A549 (cell line): ENCODE results near the gene ADAT1. TPM values are rescaled to one million over a fixed set of nuclear protein-coding genes. Genes with fewer than 3 reads are reported as not detected.
A peak's percentile ranks its signal among the peaks of the same experiment; 100 is the strongest.

Source experiments
- ATAC-seq, 2 experiments: fragments of 200-7000 bp in 1 of 2; fragments of >200 bp in 1 of 2; cut with Nextera tagmentation in 1 of 2; cut with Tn5 transposase in 1 of 2; 3 replicates each; pipeline versions ENCODE4 v1.8.0 to v1.9.1; 2018 to 2020; ENCODE audit warnings: mild to moderate bottlenecking in 1 of 2, moderate library complexity in 1 of 2
- CTCF ChIA-PET: fragments of 300-600 bp; sonication (Branson Sonifier 250); formaldehyde crosslinking; extraction: SDS; loops from one replicate; lab custom pipeline; 2021; ENCODE audit warnings: antibody characterized with exemption, inconsistent platforms; lab: Yijun Ruan, JAX
- POLR2A ChIA-PET: fragments of 350-600 bp; formaldehyde crosslinking; extraction: SDS; loops from one replicate; lab custom pipeline; 2021; ENCODE audit warnings: antibody characterized with exemption, inconsistent platforms; lab: Yijun Ruan, JAX
- DNase-seq, 2 experiments: peaks; one replicate each; pipeline versions ENCODE4 v3.0.0 to v3.0.0-alpha.2; 2011 to 2016; ENCODE audit warnings: low read depth in 1 of 2, low spot score in 1 of 2
- FAIRE-seq: peaks from 2 replicates; lab custom pipeline; 2011; peaks lifted over from hg19 to GRCh38; lab: Jason Lieb, UNC
- H3K27ac ChIP-seq, 2 experiments: fragments of >200 bp; sonication (Bioruptor Twin); formaldehyde crosslinking; 3 replicates each; pipeline ENCODE4 v1.5.1; 2016 to 2017
- H3K4me1 ChIP-seq: fragments of >200 bp; sonication (Bioruptor Twin); formaldehyde crosslinking; 3 replicates; pipeline ENCODE4 v1.6.1; 2016
- H3K4me2 ChIP-seq: fragments of >200 bp; sonication (Bioruptor Twin); formaldehyde crosslinking; 3 replicates; pipeline ENCODE4 v1.6.1; 2016
- H3K4me3 ChIP-seq: fragments of >200 bp; sonication (Bioruptor Twin); formaldehyde crosslinking; 3 replicates; pipeline ENCODE4 v1.5.1; 2016
- H3K9me3 ChIP-seq: fragments of >200 bp; sonication (Bioruptor Twin); formaldehyde crosslinking; 3 replicates; pipeline ENCODE4 v1.6.1; 2016
- BCL3 ChIP-seq: fragments of >200 bp; sonication (Bioruptor Twin); formaldehyde crosslinking; IDR thresholded peaks from 3 replicates; pipeline ENCODE4 v1.6.1; 2016
- CHD2 ChIP-seq: fragments of 150-350 bp; IDR thresholded peaks from 2 replicates; pipeline ENCODE4 v1.6.1; 2014; ENCODE audit warnings: low read length; ENCODE audit not compliant: partially characterized antibody
- ESRRA ChIP-seq: fragments of 150-350 bp; IDR thresholded peaks from 2 replicates; pipeline ENCODE4 v1.6.1; 2014; ENCODE audit warnings: mild to moderate bottlenecking, low read length, borderline replicate concordance
- HES2 ChIP-seq: fragments of >200 bp; sonication (Bioruptor Twin); formaldehyde crosslinking; IDR thresholded peaks from 2 replicates; pipeline ENCODE4 v1.6.1; 2016
- HEYL ChIP-seq: fragments of 250-450 bp; sonication (Bioruptor Pico); IDR thresholded peaks from 2 replicates; pipeline ENCODE4 v1.8.0; 2021; ENCODE audit warnings: mild to moderate bottlenecking, moderate library complexity
- HOXA7 ChIP-seq: fragments of 250-450 bp; sonication (Bioruptor Pico); IDR thresholded peaks from 2 replicates; pipeline ENCODE4 v1.5.0; 2020; ENCODE audit warnings: mild to moderate bottlenecking, moderate library complexity
- KDM5A ChIP-seq: fragments of 200-600 bp; sonication (generic); IDR thresholded peaks from 2 replicates; pipeline ENCODE4 v1.6.1; 2016; ENCODE audit warnings: antibody characterized with exemption, mild to moderate bottlenecking
- MYC ChIP-seq: IDR thresholded peaks from 2 replicates; pipeline ENCODE4 v1.6.1; 2012; ENCODE audit warnings: mild to moderate bottlenecking, inconsistent platforms, low read length, improper control_type of control experiment, borderline replicate concordance
- NFE2L2 ChIP-seq: fragments of 150-350 bp; conservative IDR thresholded peaks from 2 replicates; pipeline ENCODE4 v1.6.1; 2014; ENCODE audit warnings: low read length
- PBX3 ChIP-seq: IDR thresholded peaks from 2 replicates; pipeline ENCODE4 v1.6.1; 2012
- PHF8 ChIP-seq: fragments of 200-600 bp; sonication (generic); IDR thresholded peaks from 2 replicates; pipeline ENCODE4 v1.6.1; 2016; ENCODE audit warnings: low read depth, mild to moderate bottlenecking, antibody characterized with exemption, moderate library complexity, borderline replicate concordance
- REST ChIP-seq: fragments of 200-600 bp; sonication (generic); IDR thresholded peaks from 2 replicates; pipeline ENCODE4 v1.6.1; 2016; ENCODE audit warnings: antibody characterized with exemption, mild to moderate bottlenecking, moderate library complexity
- RNF2 ChIP-seq: fragments of 200-600 bp; sonication (generic); IDR thresholded peaks from 2 replicates; pipeline ENCODE4 v1.6.1; 2016; ENCODE audit warnings: low read depth, mild to moderate bottlenecking, antibody characterized with exemption, moderate library complexity, borderline replicate concordance
- SMC3 ChIP-seq: fragments of >200 bp; sonication (Bioruptor Twin); formaldehyde crosslinking; IDR thresholded peaks from 3 replicates; pipeline ENCODE4 v1.6.1; 2018; ENCODE audit warnings: inconsistent platforms
- SREBF2 ChIP-seq: fragments of 450-650 bp; IDR thresholded peaks from 2 replicates; pipeline ENCODE4 v1.6.1; 2014; ENCODE audit warnings: mild to moderate bottlenecking, moderate library complexity
- ZFP36 ChIP-seq: fragments of 450-650 bp; IDR thresholded peaks from 2 replicates; pipeline ENCODE4 v1.6.1; 2014; ENCODE audit warnings: borderline replicate concordance; ENCODE audit not compliant: partially characterized antibody
- ZNF302 ChIP-seq: fragments of 250-450 bp; sonication (Bioruptor Pico); IDR thresholded peaks from 2 replicates; pipeline ENCODE4 v1.9.0; 2021; ENCODE audit warnings: inconsistent platforms, mild to moderate bottlenecking, moderate library complexity
- WGBS: methylation state at CpG from one replicate; pipeline ENCODE4 v1.1.6; 2017; ENCODE audit errors: missing lambda C conversion rate; 5-methylcytosine and 5-hydroxymethylcytosine counted together
- polyA plus RNA-seq, 4 experiments: library from polyadenylated mRNA; depleted of rRNA in 3 of 4; stranded (reverse); fragments of >200 nt; fragmentation: RNase III in 1 of 4; extraction: RNeasy Plus Mini Kit Qiagen cat#74134 plus additional on column Dnase treatment in 1 of 4; gene quantifications; 2 replicates in 3 of 4; 3 replicates in 1 of 4; pipeline ENCODE4 v1.2.3, GENCODE V29; 2011 to 2017

Gene ADAT1
- polyA plus RNA-seq, 2 of the 4 experiments (the other 2 are of a cell fraction) = 45.4 to 53.5 TPM

DNA sequence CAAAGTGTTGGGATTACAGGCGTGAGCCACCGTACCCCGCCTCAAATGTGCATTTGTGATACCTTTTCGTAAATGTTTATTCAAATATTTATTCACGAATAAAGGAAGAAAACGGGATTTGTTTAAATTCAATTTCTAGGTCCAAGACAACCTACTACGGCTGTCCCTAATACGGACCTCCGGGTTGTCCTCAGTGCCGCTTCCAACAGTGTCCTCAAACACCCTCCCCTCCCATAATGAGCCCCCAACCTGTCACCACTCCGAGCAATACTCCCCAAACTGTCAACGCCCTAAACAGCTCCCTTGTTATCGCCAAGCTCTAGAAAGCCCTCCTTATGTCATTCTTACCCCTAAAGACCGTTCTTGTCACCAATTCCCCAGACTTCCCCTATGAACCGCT lies 57.4 kb downstream of the ADAT1 start:
- Histone ChIP-seq H3K4me3 (peak overlapping the region; percentile 76), H3K27ac (peak overlapping the region; percentile 79 to 92; a peak in 4 of 6 replicates), H3K4me2 (peak overlapping the region; percentile 99)
- DNase-seq (no peak), FAIRE-seq (no peak), ATAC-seq (peak; percentile 26 to 39; a peak in 4 of 6 replicates)
- POLR2A ChIA-PET = interaction anchor here (1.0 to 2.8 kb wide), 4 partner anchors 10 to 82 kb away, joined by 3 to 15 read pairs (median 4); partner anchors contain the start of genes ADAT1, KARS1, TERF2IP and TMEM231
- TF ChIP-seq RNF2 = peak; percentile 85; the same call in 1 of the 2 replicates
- no peak for TF ChIP-seq MYC
- TF ChIP-seq, all 56 proteins: peak for 1
- no peaks in the 10 kb centered on the region for H3K9me3 ChIP-seq
- peaks cover 15% of the 10 kb centered on the region for H3K4me1 ChIP-seq
- WGBS = 1% methylated on average over 15 of the region's 15 CpGs
- CTCF ChIA-PET = interaction anchor here (1.2 to 1.7 kb wide), 6 partner anchors 10 to 100 kb away, joined by 3 to 10 read pairs (median 4); partner anchors contain the start of genes TMEM170A and TMEM231

- WGBS = 49% methylated on average over 10 of the region's 10 CpGs
- Histone ChIP-seq H3K4me1 (peaks cover 7% of the 10 kb centered on the region; the same call in 2 of the 3 replicates), H3K9me3 (no peaks in the 10 kb centered on the region), H3K27ac (no peak overlapping the region), H3K4me3 (no peak overlapping the region), H3K4me2 (no peak overlapping the region)
- no peak for DNase-seq
- no peak for ATAC-seq
- no peak for TF ChIP-seq PHF8
- TF ChIP-seq PBX3 = no peak
- CTCF ChIA-PET = interaction anchor here (1.0 kb wide), 2 partner anchors 9 to 96 kb away, joined by 3 read pairs; no protein-coding TSS in a partner anchor
- POLR2A ChIA-PET = no interaction called here
- FAIRE-seq = no peak
Measured at GRCh38 chr16:75559564-75560372, 63.3 kb downstream of the ADAT1 start.

DNA sequence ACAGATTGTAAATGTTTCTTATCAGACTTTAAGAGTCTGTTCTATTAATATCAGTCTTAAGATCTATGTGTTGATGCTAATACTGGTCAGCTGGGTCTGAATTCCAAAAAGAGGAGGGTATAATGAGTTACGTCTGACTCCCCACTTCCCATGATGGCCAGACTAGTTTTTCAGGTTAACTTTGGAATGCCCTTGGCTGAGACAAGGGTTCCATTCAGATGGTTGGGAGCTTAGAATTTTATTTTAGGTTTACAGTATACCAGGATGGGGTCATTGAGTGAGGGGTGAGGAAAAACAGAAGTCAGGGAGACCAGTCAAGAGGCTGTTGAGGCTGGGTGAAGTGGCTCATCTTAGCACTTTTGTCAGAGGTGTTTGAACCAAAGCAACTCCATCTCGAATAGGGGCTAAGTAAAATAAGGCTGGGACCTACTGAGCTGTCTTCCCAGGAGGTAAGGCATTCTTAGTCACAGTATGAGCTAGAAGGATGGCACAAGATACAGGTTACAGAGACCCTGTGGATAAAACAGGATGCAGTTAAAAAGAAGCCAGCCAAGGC lies 64.2 kb downstream of the ADAT1 start:
- H3K9me3 ChIP-seq = no peaks in the 10 kb centered on the region
- H3K4me2 ChIP-seq = no peak overlapping the region
- ATAC-seq (no peak), FAIRE-seq (no peak), DNase-seq (no peak)
- H3K4me1 ChIP-seq = peaks cover 13% of the 10 kb centered on the region; the same call in 2 of the 3 replicates
- POLR2A ChIA-PET = no interaction called here
- TF ChIP-seq HEYL (no peak), NFE2L2 (no peak), ESRRA (no peak), CHD2 (no peak), BCL3 (no peak), REST (no peak), HES2 (no peak), ZFP36 (no peak), ZNF302 (CRISPR knock-in tag) (no peak), HOXA7 (CRISPR knock-in tag) (no peak), SMC3 (no peak), KDM5A (no peak), SREBF2 (no peak)
- CTCF ChIA-PET = interaction anchor here (0.9 to 1.0 kb wide), 2 partner anchors 95 to 102 kb away, joined by 3 to 4 read pairs; no protein-coding TSS in a partner anchor
- H3K27ac ChIP-seq = no peak overlapping the region
- WGBS = 44% methylated on average over 2 of the region's 2 CpGs
- no peak overlapping the region for H3K4me3 ChIP-seq
